ENCODE data around the gene TTC7B. TPM values are rescaled to one million over a fixed set of nuclear protein-coding genes. Genes with fewer than 3 reads are reported as not detected.
"Not testable (repeated sequence)": the region's sequence is repeated elsewhere in the genome, so short reads cannot be mapped to it uniquely, and the experiment has no call there.

The TTC7B gene
- total RNA-seq, 4 donors from 2014 or later = 0.18 to 53.6 (median 11.2) TPM

- no peak for DNase-seq
- Histone ChIP-seq H3K27me3 (no peaks in the 10 kb centered on the region), H3K9me3 (no peaks in the 10 kb centered on the region), H3K4me3 (no peak overlapping the region), H3K36me3 (no peaks in the 10 kb centered on the region), H3K4me1 (no peaks in the 10 kb centered on the region), H3K27ac (no peak overlapping the region)
- TF ChIP-seq, protein P1, sequence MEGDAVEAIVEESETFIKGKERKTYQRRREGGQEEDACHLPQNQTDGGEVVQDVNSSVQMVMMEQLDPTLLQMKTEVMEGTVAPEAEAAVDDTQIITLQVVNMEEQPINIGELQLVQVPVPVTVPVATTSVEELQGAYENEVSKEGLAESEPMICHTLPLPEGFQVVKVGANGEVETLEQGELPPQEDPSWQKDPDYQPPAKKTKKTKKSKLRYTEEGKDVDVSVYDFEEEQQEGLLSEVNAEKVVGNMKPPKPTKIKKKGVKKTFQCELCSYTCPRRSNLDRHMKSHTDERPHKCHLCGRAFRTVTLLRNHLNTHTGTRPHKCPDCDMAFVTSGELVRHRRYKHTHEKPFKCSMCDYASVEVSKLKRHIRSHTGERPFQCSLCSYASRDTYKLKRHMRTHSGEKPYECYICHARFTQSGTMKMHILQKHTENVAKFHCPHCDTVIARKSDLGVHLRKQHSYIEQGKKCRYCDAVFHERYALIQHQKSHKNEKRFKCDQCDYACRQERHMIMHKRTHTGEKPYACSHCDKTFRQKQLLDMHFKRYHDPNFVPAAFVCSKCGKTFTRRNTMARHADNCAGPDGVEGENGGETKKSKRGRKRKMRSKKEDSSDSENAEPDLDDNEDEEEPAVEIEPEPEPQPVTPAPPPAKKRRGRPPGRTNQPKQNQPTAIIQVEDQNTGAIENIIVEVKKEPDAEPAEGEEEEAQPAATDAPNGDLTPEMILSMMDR (IDR thresholded peaks at IDR 0.05) = no peak
- no peak for TF ChIP-seq POLR2A (IDR thresholded peaks at IDR 0.05)
Measured at GRCh38 chr14:90844321-90844720, 28.1 kb upstream of the TTC7B start.

DNA sequence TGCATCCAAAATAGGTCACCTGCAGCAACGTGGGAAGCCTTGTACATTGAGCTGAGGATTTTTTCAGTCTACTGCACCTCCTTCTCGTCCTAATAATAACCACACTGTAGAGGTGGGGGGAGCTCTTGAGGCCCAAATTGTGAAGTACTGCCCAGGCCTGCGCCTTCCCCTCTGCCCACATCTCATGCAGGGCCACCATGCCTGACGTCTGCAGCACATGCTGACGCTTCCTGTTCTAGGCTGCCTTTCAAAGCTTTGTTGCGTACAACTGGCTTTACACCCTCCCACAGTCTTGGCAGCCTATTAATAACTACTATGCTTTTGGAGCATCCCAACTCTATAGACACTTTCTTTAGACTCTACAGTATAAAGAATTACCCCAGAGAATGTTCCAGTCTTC, 26.5 kb upstream of the TTC7B start:
- no peaks in the 10 kb centered on the region for H3K4me1 ChIP-seq

DNA sequence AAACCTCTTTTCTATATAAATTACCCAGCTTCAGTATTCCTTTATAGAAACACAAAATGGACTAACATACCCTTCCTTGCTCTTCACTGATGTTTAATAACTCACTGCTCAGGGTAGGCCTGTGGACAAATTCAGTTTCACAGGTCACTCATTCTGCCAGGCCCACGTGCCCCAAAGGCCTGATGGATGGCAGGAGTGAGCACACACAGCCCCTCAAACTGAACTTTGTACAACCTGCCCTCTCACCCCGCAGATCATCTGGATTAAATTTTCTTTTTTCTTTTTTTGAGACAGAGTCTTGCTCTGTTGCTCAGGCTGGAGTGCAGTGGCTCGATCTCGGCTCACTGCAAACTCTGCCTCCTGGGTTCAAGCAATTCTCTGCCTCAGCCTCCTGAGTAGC, 24.4 kb upstream of the TTC7B start:
- not testable (repeated sequence) for H3K9me3 ChIP-seq, H3K27ac ChIP-seq, H3K27me3 ChIP-seq, DNase-seq, H3K36me3 ChIP-seq, H3K4me3 ChIP-seq, H3K4me1 ChIP-seq

More for the DNA sequence above, 26.5 kb upstream of the TTC7B start:
- H3K9me3 ChIP-seq = no peaks in the 10 kb centered on the region
- no peak for TF ChIP-seq POLR2A (IDR thresholded peaks at IDR 0.05)
- TF ChIP-seq, protein P1 (IDR thresholded peaks at IDR 0.05) = no peak
- no peaks in the 10 kb centered on the region for H3K27me3 ChIP-seq
- H3K36me3 ChIP-seq = no peaks in the 10 kb centered on the region
- H3K27ac ChIP-seq = no peak overlapping the region
- DNase-seq = no peak
- peak overlapping the region in 1 of 4 donors; percentile 6 for H3K4me3 ChIP-seq

DNA sequence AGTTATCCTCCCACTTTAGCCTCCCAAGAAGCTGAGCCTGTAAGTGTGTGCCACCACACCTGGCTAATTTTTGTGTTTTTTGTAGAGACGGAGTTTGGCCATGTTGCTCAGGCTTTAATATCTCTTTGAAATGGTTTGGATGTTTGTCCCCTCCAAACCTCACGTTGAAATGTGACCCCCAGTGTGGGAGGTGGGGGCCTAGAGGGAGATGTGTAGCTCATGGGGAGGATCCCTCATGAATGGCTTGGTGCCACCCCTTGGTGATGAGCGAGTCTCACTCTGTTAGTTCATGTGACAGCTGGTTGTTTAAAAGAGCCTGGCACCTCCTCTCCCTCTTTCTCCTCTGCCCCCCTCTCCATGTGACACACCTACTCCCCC, 23.6 kb upstream of the TTC7B start:
- Histone ChIP-seq H3K36me3 (no peaks in the 10 kb centered on the region), H3K4me1 (no peaks in the 10 kb centered on the region), H3K27ac (peak overlapping the region in 1 of 4 donors; percentile 15), H3K9me3 (no peaks in the 10 kb centered on the region), H3K27me3 (no peaks in the 10 kb centered on the region), H3K4me3 (no peak overlapping the region)
- TF ChIP-seq, protein P1 (IDR thresholded peaks at IDR 0.05) = no peak
- no peak for DNase-seq

- no peaks in the 10 kb centered on the region for H3K27me3 ChIP-seq
- no peaks in the 10 kb centered on the region for H3K36me3 ChIP-seq
- TF ChIP-seq, protein P1 (IDR thresholded peaks at IDR 0.05) = no peak
- no peak for TF ChIP-seq POLR2A (IDR thresholded peaks at IDR 0.05)
- no peak for DNase-seq
- no peaks in the 10 kb centered on the region for H3K9me3 ChIP-seq
- H3K4me3 ChIP-seq = no peak overlapping the region
- no peaks in the 10 kb centered on the region for H3K4me1 ChIP-seq
- peak overlapping the region; percentile 10 to 61 (median 14) for H3K27ac ChIP-seq
Measured at GRCh38 chr14:90839024-90839888, 23.0 kb upstream of the TTC7B start.

DNA sequence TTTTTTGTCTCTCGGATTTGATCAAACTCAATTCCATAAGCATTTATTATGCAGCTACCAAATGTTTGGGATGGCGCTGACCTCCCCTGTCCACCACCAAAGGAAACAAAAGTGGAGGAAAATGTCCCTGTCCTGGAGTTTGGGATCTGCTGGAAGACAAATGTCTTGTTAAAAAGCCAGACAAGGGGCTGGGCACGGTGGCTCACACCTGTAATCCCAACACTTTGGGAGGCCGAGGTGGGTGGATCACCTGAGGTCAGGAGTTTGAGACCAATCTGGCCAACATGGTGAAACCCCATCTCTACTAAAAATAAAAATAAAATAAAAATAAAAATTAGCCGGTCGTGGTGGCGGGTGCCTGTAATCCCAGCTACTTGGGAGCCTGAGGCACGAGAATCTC, 22.3 kb upstream of the TTC7B start:
- not testable (repeated sequence) for H3K4me1 ChIP-seq, DNase-seq, H3K27me3 ChIP-seq, H3K36me3 ChIP-seq, H3K9me3 ChIP-seq, H3K4me3 ChIP-seq
- peak overlapping the region in 1 of 4 donors; percentile 10 for H3K27ac ChIP-seq

Measured in Peyer's patch (tissue), 4 donors.